Right ventricle myocardium inferior (tissue), 1 donor: ENCODE results near the gene CCDC194. TPM values are rescaled to one million over a fixed set of nuclear protein-coding genes. Genes with fewer than 3 reads are reported as not detected.
"Not testable (repeated sequence)": the region's sequence is repeated elsewhere in the genome, so short reads cannot be mapped to it uniquely, and the experiment has no call there.

ENCODE experiments used
- ATAC-seq: fragments of 200-7000 bp; cut with Tn5 transposase; one replicate; pipeline ENCODE4 v1.9.1; 2020; ENCODE audit warnings: mild to moderate bottlenecking, moderate library complexity
- DNase-seq: peaks from one replicate; pipeline ENCODE4 v3.0.0; 2021; ENCODE audit errors: missing footprints
- intact Hi-C: fragments of 100-400 bp; cut with DNase I; formaldehyde crosslinking; loops from one replicate; pipeline ENCODE4 v1.11.0; 2022
- total RNA-seq: library from RNA; stranded (reverse); fragmentation: NEBNext Ultra II Directional; extraction: Animal tissue kit (Norgen Biotek cat#: 25700); gene quantifications from one replicate; pipeline ENCODE4 v1.2.1, GENCODE V29; 2021
- donor health status: DM: no; HTN: yes; CAD: no; lungs with severe emphysema.

The CCDC194 gene
- total RNA-seq, 1 donor from 2014 or later: not detected

DNA sequence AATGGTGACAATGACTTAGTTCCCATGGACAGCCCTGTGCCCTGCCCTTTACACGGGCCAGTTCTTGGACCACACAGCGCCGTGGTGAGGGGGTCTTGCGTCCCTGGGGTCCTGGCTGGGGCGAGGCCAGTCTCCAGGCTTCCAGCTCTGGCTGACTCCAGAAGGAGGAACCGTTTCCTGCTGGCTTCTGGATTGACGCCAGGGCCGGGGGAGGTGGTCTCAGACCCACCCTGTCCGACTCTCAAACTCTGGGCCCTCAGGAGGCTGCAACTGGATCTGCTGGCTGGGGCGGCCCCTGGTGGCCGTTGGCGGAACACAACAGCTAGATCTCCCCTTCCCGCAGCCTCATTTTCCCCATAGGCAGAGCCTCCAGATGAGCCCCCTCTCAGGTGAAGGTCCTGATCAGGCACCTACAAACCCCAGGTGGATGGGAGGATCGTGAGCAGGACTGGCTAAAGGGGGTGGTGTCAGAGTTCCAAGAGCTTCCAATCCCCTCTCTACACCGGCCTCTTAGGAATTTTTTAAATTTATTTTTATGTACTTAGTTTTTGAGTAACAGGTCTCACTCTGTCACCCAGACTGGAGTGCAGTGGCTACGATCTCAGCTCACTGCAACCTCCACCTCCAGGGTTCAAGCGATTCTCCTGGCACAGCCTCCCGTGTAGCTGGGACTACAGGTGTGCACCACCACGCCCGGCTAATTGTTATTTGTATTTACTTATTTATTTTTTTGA lies 8.0 kb downstream of the CCDC194 start:
- ATAC-seq (no peak), DNase-seq (peak; percentile 80)
- intact Hi-C loops: loop anchor here (1.0 kb wide), 1 partner anchor 40 kb away; no protein-coding TSS in a partner anchor

DNA sequence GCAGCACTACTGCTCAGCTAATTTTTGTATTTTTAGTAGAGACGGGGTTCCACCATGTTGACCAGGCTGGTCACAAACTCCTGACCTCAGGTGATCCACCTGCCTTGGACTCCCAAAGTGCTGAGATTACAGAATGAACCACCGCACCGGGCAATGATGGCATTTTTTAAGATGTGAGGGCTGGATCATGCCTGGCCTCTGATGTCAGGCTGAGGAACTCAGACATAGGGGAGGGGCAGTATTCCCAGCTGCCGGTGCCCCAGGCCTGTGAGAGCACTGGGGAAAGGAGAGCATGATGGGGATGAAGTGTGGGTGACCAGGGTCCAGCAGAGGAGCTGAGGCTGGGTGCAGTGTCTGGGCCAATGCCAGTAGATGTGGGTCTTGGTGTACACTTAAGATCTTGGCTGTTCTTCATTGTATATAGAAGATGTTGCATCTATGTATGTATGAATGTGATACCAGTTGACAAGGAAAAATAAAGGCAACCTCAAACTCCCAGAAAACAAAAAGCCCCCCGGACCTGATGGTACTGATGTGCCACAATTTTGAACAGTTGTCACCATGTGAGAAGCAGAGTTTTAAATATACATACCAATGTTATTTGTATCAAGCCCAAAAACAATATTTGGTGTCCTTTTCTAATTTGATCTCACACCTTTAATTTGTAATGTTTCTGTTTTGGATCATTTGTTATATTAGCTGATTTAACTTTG lies 13.4 kb downstream of the CCDC194 start:
- DNase-seq (no peak), ATAC-seq (no peak)
- intact Hi-C loops: no loop called here

DNA sequence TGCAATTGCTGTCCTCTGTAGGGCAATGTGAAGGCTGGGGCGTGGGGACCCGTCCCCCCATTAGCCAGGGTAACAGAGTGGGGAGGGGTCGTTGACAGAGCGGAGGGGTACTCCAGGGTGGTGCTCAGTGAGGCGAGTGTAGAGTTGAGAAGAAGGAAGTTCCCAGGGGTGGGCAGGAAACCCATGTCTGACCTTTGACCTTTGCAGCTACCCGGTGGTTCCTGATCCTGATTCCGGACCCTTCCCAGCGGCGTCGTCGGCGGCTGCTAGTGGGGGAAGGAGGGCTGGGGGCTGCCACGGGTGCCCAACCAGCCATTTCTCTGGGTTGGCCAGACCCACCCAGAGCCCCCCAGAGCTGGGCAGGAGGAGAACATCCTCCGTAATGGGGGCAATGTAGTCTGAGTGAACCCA lies 14.8 kb downstream of the CCDC194 start:
- DNase-seq (no peak), ATAC-seq (no peak)
- intact Hi-C loops: no loop called here

DNA sequence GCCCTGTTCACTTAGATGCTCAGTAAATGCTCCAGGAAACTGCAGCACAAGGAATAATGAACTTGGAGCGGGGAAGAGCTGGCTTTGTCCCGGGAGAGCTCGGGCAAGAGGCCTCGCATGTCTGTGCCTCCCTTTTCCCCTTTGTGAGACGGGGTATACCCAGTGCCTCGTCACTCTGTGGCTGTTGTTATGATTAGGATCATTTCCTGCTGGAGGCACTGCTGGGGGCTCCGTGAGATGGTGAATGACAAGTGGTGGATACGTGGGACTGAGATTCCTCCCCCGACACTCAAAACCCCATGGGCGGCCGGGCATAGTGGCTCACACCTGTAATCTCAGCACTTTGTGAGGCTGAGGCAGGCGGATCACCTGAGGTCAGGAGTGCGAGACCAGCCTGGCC lies 15.7 kb downstream of the CCDC194 start:
- DNase-seq (no peak), ATAC-seq (no peak)
- intact Hi-C loops: no loop called here

DNA sequence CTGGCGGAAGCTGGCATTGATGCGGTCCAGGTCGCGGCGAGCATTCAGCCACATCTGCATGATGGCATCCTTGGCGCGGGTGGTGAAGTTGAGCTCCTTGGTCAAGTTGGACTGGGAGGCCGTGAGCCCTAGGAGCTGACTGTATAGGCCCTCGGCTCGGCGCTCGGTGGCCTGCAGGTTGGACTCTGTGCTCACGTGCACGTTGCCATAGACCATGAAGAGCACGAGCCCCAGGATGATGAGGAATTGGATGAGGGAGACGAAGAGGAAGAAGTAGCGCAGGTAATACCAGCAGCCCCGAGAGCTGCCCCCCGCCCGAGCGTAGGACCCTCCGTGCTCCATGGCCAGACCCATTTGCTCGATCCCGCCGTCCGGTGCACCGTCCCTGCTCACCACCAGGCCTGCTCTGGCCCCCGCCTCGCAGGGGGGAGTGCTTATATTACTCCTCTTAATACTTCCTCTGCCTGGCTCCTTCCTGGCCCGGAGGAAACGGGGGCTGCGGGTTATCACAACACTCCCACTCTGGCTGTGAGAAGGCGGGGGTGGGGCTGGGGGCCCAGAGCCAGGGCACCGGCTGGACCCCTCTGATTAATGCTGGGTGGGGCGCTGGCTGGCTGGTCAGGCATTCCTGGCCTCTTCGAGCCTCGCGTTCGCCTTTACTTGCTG lies 16.9 kb downstream of the CCDC194 start, which contains the start of gene PLVAP:
TSS of gene PLVAP (minus strand) at position 408 of the 666 bp plus-strand sequence. CDS start at position 354, 54 bp downstream.
- intact Hi-C loops: no loop called here
- ATAC-seq (no peak), DNase-seq (peak; percentile 67)

DNA sequence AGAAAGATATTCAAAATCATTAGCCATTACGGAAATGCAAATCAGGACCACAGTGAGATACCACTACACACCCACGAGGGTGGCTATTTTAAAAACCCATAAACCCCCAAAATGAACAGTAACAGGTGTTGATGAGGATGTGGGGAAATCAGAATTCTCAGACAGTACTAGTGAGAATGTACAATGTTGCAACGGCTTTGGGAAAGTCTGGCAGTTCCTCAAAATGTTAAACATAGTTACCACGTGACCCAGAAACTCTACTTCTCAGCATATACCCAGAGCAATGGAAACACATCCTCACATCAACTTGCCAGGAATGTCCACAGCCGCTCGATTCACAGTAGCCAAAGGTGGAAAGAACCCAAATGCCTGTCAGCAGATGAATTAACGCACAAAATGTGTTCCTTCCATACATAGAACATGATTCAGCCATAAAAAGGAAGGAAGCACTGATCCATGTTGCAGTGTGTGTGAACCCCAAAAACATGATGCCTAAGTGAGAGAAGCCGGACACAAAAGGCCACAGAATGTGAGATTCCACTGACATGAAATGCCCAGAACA lies 23.9 kb downstream of the CCDC194 start:
- ATAC-seq (peak; percentile 62), DNase-seq (no peak)
- intact Hi-C loops: no loop called here

DNA sequence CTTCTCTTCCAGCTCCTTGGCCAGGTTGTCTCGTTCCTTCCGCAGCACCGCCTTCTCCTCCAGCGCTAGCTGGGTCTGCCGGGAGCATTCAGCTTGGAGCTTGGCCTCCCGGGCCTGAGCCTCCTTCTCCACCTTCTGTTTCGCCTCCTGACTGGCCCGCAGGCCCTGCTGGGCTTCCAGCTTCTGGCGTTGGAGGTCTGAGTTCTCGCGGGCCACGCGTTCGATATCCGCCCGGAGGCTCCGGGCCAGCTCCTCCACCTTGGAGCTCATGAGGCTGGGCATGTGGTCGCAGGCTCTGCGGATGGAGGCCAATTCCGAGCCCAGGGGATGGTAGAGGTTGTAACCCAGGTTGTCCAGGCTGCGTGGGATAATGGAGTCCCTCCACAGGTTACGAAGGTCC lies 28.6 kb downstream of the CCDC194 start:
- DNase-seq: no peak
- intact Hi-C loops: no loop called here
- no peak for ATAC-seq

DNA sequence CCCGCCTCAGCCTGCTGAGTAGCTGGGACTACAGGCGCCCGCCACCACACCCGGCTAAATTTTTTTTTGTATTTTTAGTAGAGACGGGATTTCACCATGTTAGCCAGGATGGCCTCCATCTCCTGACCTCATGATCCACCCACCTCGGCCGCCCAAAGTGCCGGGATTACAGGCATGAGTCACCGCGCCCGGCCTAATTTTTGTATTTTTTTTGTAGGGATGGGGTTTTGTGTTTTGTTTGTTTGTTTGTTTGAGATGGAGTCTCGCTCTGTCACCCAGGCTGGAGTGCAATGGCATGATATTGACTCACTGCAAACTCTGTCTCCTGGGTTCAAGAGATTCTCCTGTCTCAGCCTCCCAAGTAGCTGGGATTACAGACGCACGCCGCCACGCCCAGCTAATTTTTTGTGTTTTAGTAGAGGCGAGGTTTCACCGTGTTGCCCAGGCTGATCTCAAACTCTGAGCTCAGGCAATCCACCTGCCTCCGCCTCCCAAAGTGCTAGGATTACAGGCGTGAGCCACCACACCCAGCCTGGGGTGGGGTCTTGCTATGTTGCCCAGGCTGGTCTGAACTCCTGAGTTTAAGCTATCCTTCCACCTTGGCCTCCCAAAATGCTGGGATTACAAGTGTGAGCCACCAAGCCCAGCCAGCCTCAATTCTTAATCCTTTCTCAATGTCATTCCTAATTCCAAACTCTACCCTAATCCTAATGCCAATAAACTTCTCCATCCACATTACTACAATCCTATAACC lies 30.0 kb downstream of the CCDC194 start:
- intact Hi-C loops, DNase-seq, ATAC-seq: not testable (repeated sequence)

DNA sequence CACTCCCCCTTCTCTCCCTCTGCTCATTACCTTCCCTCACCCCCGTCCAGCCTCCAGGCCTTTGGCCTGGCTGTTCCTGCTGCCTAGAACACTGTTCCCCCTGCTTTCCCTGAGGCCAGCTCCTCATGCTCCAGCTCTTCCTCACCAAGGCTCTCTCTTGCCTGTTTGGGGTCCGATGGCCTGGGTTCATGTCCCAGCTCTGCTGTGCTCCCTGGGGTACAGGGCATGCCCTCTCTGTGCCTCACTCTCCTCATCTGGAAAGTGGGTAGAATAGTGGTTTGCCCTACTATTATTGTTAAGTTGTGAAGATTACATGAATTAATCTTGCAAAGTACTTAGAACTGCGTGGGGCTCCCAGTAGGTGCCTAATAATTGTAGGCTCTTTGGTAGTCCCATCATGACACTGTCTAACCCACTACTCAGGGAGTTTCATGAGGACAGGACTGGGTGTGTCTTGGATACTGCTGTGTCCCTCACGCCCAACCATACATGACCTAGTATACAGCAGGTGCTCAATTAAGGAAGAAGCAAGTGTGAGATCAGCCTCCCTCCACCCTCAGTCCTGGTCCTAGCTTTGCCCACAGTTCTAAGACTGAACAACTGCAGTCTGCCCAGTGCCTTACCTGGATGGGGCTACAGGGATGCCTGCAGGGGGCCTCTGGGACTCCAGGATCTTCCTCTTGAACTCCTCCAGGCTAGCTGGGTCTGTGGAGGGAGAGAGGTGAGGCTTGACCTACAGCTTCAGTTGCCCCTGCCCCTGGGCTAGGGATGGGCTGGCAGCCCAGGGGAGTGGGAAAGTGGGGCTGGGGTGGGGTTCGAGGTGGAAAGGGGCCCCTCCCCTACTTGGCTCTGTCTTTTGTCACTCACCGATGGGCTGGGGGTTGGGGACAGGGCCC lies 33.8 kb downstream of the CCDC194 start:
- intact Hi-C loops: no loop called here
- ATAC-seq: no peak
- DNase-seq: no peak

DNA sequence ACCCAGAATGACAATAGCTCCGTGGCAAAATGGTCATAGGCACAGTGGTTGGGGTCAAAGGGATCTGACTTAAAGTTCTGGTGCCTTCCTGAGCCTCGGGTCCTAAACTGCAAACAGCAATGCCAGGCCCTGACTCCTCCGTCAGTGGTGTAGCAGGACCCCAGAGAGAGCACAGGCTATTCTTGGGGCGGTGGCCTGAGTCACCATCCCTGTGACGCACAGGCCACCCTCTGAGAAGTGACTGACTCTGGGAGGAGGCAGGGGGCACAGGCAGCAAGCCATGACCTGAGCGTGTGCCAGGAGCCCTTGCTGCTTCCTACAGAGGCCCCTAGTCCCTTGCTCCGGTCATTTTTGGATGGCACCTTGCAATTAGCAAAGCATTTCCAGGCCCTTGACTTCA lies 35.6 kb downstream of the CCDC194 start:
- intact Hi-C loops: no loop called here
- ATAC-seq (no peak), DNase-seq (no peak)

DNA sequence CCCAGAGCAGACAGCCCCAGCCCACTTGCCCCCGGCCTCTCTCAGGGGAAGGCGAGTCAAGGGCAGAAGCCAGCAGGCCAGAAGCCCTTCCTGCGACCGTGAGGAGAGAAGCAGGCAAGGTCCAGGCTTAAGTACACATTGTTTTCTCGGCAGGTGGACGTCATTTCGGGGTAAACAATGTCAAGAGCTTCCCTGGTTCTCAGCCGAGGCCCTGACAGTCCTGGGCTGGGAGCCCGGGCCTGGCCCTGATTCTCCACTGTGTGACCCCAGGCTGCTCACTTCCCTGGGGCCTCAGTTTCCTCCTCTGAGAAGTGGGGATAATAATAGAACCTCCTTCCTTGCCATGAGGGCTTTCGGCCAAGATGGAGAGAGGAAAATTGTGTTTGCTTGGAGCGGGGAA lies 36.3 kb downstream of the CCDC194 start:
- intact Hi-C loops: no loop called here
- ATAC-seq (no peak), DNase-seq (no peak)

DNA sequence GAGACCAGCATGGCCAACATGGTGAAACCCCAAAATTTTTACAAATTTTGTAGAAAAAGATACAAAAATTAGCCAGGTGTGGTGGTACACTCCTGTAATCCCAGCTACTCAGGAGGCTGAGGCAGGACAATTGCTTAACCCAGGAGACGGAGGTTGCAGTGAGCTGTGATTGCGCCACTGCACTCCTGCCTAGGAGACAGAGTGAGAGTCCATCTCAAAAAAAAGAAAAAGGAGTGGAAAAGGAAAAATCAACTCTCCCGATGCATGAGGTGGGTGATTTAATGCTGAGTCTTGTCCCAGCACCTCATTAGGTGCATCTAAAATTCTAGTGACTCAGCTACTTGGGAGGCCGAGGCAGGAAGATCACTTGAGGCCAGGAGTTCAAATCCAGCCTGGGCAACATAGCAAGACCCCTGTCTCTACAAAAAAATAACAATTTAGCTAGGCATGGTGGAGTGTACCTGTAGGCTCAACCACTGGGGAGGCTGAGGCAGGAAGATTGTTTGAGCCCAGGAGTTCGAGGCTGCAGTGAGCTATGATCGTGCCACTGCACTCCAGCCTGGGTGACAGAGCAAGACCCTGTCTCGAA lies 36.8 kb downstream of the CCDC194 start:
- DNase-seq (no peak), ATAC-seq (no peak)
- intact Hi-C loops: no loop called here

DNA sequence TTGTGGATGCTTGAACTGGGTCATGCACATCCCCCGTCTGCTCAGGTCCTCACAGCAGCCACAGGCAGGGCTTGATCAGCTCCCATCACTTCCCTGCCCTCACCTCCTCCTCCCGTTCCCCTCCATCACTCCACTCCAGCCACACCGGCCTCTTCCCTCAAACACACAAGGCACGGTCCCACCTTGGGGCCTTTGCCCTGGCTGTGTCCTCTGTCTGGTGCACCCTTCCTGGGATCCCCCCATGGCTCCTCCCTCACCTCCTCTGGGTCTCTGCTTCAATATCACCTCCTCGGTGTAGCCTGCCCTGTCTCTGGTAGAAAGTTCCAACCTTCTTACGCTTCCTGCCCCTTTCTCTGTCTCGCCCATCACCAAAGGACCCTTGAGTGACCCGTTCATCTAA lies 40.6 kb downstream of the CCDC194 start:
- no peak for ATAC-seq
- no peak for DNase-seq
- intact Hi-C loops: no loop called here

DNA sequence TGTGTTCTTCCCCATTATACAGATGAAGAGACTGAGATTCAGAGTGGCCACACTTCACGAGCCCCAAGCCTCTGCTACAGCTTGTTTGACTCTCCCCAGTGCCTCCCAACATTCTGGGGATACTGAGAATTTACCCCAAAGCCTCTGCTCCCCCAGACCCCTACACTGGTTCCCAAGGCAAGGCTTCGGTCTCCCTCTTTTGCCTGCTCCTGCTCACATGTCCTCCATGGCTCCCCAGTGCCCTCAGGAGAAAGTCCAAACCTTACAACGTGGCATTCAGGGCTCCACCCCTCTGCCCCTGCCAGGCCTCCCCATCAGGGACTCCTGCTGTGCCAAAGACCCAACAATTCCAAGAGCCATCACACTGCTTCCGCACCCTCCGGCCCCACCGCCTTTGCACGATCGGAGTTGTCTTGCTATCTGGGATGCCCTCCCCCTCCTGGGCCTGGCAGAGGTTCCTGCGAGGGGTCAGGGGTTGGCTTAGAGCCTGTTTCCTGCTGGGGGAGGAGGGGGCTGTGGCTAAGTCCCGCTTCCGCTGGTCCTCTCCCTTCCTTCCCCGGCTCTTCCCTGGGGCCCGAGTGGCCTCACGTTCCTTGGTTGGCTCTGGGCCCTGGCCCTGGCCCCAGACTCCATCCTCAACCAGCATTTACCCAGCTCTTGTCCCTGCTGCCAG lies 41.3 kb downstream of the CCDC194 start:
- intact Hi-C loops: no loop called here
- DNase-seq (peak; percentile 65), ATAC-seq (peak; percentile 20)

DNA sequence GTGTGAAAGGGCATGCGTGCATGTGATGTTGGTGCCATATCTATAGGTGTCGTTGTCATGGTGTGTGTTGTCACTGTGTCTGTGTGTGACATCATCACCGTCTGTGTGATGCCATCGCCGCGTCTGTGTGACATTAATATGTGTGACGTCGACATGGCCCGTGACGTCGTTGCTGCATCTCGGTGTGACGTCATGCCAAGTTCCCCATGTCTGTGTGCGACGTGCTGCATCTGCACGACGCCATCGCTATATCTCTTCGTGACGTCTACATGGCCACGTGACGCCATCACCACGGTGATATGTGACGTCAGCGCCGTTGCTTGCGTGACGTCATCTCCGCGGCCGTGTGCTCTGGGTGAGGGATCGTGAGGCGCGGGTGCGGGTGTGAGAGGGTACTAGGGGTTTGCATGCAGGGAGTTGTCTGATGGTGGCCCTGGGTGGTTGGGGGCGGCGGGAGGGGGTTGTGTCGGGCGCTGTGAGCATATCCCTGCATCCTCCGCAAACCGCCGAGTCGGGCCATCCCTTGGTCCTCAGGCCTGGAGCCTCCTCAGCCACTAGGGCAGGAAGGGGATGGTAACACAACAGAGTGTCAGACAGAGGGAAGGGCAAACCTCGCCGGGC lies 42.1 kb downstream of the CCDC194 start:
- no peak for ATAC-seq
- intact Hi-C loops: no loop called here
- DNase-seq: no peak

DNA sequence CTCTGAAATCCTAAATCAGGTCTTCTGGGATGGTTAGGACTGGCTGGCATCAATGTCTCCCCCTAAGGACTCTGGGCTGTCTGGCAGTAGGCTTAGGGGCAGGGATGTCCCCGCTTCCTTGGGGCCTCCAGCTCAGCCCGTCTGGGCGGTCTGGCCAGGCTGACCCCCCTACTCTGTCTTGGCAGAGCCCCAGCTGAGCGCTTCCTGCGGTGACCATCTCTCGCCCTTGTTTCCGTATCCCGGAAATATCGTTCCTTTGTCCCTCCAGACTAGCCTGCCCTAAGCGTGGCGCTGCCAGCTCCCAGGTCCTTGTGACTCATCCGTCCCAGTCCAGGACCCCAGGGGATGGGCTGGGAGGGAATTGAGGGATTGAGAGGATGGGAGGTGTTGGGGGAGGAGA lies 45.3 kb downstream of the CCDC194 start:
- peak; percentile 76 for DNase-seq
- intact Hi-C loops: loop anchor here (5.0 to 10.0 kb wide), 3 partner anchors 119 to 509 kb away; partner anchors contain the start of gene RPL18A
- peak; percentile 65 for ATAC-seq
